B cell (primary cell): ENCODE data around the gene AUTS2. TPM values are rescaled to one million over a fixed set of nuclear protein-coding genes. Genes with fewer than 3 reads are reported as not detected.

Experiments
- ATAC-seq: fragments of 200-7000 bp; cut with Tn5 transposase; one replicate; pipeline ENCODE4 v1.10.0; 2021; ENCODE audit warnings: low read depth, mild to moderate bottlenecking, moderate number of reproducible peaks, moderate library complexity
- CTCF ChIA-PET: fragments of 350-600 bp; sonication (Branson Sonifier 250); formaldehyde crosslinking; loops from one replicate; lab custom pipeline; 2021; ENCODE audit warnings: antibody characterized with exemption, inconsistent platforms; lab: Charles Lee
- POLR2A ChIA-PET: fragments of 350-600 bp; sonication (Branson Sonifier 250); formaldehyde crosslinking; loops from one replicate; lab custom pipeline; 2021; ENCODE audit warnings: antibody characterized with exemption; lab: Charles Lee
- DNase-seq: peaks from one replicate; pipeline ENCODE4 v3.0.0; 2013
- H2AFZ ChIP-seq: 2 replicates; pipeline ENCODE4 v1.6.1; 2012; ENCODE audit warnings: mild to moderate bottlenecking, low read depth, low read length; ENCODE audit not compliant: insufficient read depth, poor library complexity, severe bottlenecking
- H3K27ac ChIP-seq, 2 donors: 1 replicate in 1 of 2; 2 replicates in 1 of 2; pipeline ENCODE4 v1.5.1; 2012 to 2013; ENCODE audit warnings: low read length in 2 of 2, mild to moderate bottlenecking in 2 of 2, moderate library complexity in 1 of 2
- H3K27me3 ChIP-seq, 4 experiments: fragments of 200-600 bp in 1 of 4; sonication (generic) in 1 of 4; replicated peaks in 1 of 4; 1 replicate in 2 of 4; 2 replicates in 2 of 4; pipeline versions ENCODE4 v1.6.1 to v1.7.0; 2013 to 2016; ENCODE audit warnings: low read length in 3 of 4, mild to moderate bottlenecking in 2 of 4, mixed read lengths in 1 of 4, moderate library complexity in 1 of 4; ENCODE audit not compliant: insufficient read depth in 4 of 4, control insufficient read depth in 3 of 4; ENCODE audit errors: control extremely low read depth in 1 of 4
- H3K36me3 ChIP-seq, 2 experiments: replicated peaks in 1 of 2; 1 replicate in 1 of 2; 2 replicates in 1 of 2; pipeline versions ENCODE4 v1.6.1 to v1.7.1; 2013; ENCODE audit warnings: low read length in 1 of 2; ENCODE audit not compliant: insufficient read depth in 2 of 2, control insufficient read depth in 1 of 2; ENCODE audit errors: control extremely low read depth in 1 of 2, extremely low read depth in 1 of 2
- H3K4me1 ChIP-seq, 2 donors: fragments of 200-600 bp in 1 of 2; sonication (generic) in 1 of 2; 1 replicate in 1 of 2; 2 replicates in 1 of 2; pipeline versions ENCODE4 v1.5.1 to v1.6.1; 2013 to 2017; ENCODE audit warnings: low read length in 2 of 2; ENCODE audit not compliant: control insufficient read depth in 2 of 2, insufficient read depth in 2 of 2
- H3K4me2 ChIP-seq: replicated peaks from 2 replicates; pipeline ENCODE3; 2012; ENCODE audit warnings: mild to moderate bottlenecking, low read depth, low read length; ENCODE audit not compliant: poor library complexity, severe bottlenecking
- H3K4me3 ChIP-seq, 5 experiments: fragments of 200-600 bp in 1 of 5; sonication (generic) in 1 of 5; 1 replicate in 3 of 5; 2 replicates in 2 of 5; pipeline versions ENCODE4 v1.5.1 to v1.7.0; 2011 to 2016; ENCODE audit warnings: low read length in 4 of 5, mild to moderate bottlenecking in 4 of 5, low read depth in 2 of 5, control low read depth in 1 of 5, moderate library complexity in 1 of 5; ENCODE audit not compliant: insufficient read depth in 1 of 5; ENCODE audit errors: control extremely low read depth in 1 of 5, extremely low read depth in 1 of 5
- H3K79me2 ChIP-seq: fragments of 200-600 bp; sonication (generic); one replicate; pipeline ENCODE4 v1.6.0; 2016; ENCODE audit warnings: low read length; ENCODE audit not compliant: control insufficient read depth, insufficient read depth
- H3K9ac ChIP-seq: fragments of 200-600 bp; sonication (generic); 2 replicates; pipeline ENCODE4 v1.6.1; 2017; ENCODE audit warnings: mild to moderate bottlenecking, low read length, moderate library complexity
- H3K9me3 ChIP-seq, 3 donors: one replicate each; pipeline versions ENCODE4 v1.6.1 to v1.7.1; 2013; ENCODE audit warnings: low read length in 2 of 3; ENCODE audit not compliant: control insufficient read depth in 2 of 3, insufficient read depth in 1 of 3; ENCODE audit errors: control extremely low read depth in 1 of 3
- H4K20me1 ChIP-seq: 2 replicates; pipeline ENCODE4 v1.6.0; 2012; ENCODE audit warnings: mild to moderate bottlenecking, low read length; ENCODE audit not compliant: insufficient read depth, control insufficient read depth, poor library complexity, severe bottlenecking
- H3K27ac Mint-ChIP-seq: one replicate; pipeline ENCODE4 v1.8.0; 2021; ENCODE audit warnings: mixed read lengths
- H3K27me3 Mint-ChIP-seq: one replicate; pipeline ENCODE4 v1.8.0; 2021; ENCODE audit warnings: mixed read lengths
- H3K4me1 Mint-ChIP-seq: one replicate; pipeline ENCODE4 v1.8.0; 2021; ENCODE audit warnings: mixed read lengths
- H3K4me3 Mint-ChIP-seq: one replicate; pipeline ENCODE4 v1.8.0; 2021; ENCODE audit warnings: mixed read lengths
- H3K9me3 Mint-ChIP-seq: one replicate; pipeline ENCODE4 v1.8.0; 2022; ENCODE audit warnings: mixed read lengths; ENCODE audit not compliant: insufficient read depth
- CTCF ChIP-seq: fragments of 200-600 bp; IDR thresholded peaks from one replicate; pipeline ENCODE4 v1.8.0; 2022; ENCODE audit warnings: antibody characterized with exemption, mild to moderate bottlenecking
- EZH2 ChIP-seq: IDR thresholded peaks from 2 replicates; pipeline ENCODE4 v1.6.1; 2012; ENCODE audit warnings: borderline replicate concordance, low read depth, mild to moderate bottlenecking, moderate library complexity, low read length; ENCODE audit not compliant: insufficient read depth, poor library complexity, severe bottlenecking
- WGBS: methylation state at CpG from one replicate; pipeline ENCODE4 v1.1.5; 2013; ENCODE audit warnings: missing lambda C conversion rate; ENCODE audit not compliant: insufficient coverage; 5-methylcytosine and 5-hydroxymethylcytosine counted together
- intact Hi-C: fragments of 100-400 bp; cut with micrococcal nuclease; formaldehyde crosslinking; loops from one replicate; pipeline ENCODE4 v1.10.0; 2022
- polyA plus RNA-seq: library from polyadenylated mRNA; depleted of rRNA; stranded (reverse); fragments of >200 nt; gene quantifications from 2 replicates; pipeline ENCODE4 v1.2.3, GENCODE V29; 2012
- total RNA-seq, 2 donors: library from RNA; stranded (reverse); fragments of 120-200 nt in 1 of 2; gene quantifications; 1 replicate in 1 of 2; 2 replicates in 1 of 2; pipeline versions ENCODE4 v1.2.3 to v1.2.4, GENCODE V29; 2013 to 2022

Gene AUTS2
- total and polyA plus RNA-seq, 2 donors (not counting 1 experiment from before 2014, with no cell fraction given), result 22.3 to 35.0 TPM

GRCh38 chr7:70303309-70303708, 705.0 kb downstream of the AUTS2 start:
- POLR2A ChIA-PET, result no interaction called here

GRCh38 chr7:70303780-70304179, 705.5 kb downstream of the AUTS2 start:
- Histone ChIP-seq H3K27me3 (no peaks in the 10 kb centered on the region), H3K4me1 (no peaks in the 10 kb centered on the region), H3K79me2 (no peaks in the 10 kb centered on the region), H3K4me3 (no peak overlapping the region), H4K20me1 (no peaks in the 10 kb centered on the region), H3K9me3 (no peaks in the 10 kb centered on the region), H3K27ac (no peak overlapping the region), H3K36me3 (no peaks in the 10 kb centered on the region), H3K4me2 (no peak overlapping the region), H3K9ac (no peak overlapping the region), H2AFZ (no peak overlapping the region)
- Mint-ChIP-seq H3K27me3 (no peaks in the 10 kb centered on the region), H3K27ac (no peak overlapping the region), H3K4me1 (no peaks in the 10 kb centered on the region), H3K9me3 (no peaks in the 10 kb centered on the region), H3K4me3 (no peak overlapping the region)
- CTCF ChIA-PET, result no interaction called here
- 100% methylated on average over 2 of the region's 2 CpGs for WGBS
- intact Hi-C loops, result no loop called here
- ATAC-seq, result no peak
- TF ChIP-seq EZH2, result no peak
- no peak for TF ChIP-seq CTCF
- no peak for DNase-seq
- POLR2A ChIA-PET, result no interaction called here

More at GRCh38 chr7:70303309-70303708, 705.0 kb downstream of the AUTS2 start:
- no peaks in the 10 kb centered on the region for H3K36me3 ChIP-seq
- CTCF ChIA-PET, result no interaction called here
- intact Hi-C loops, result no loop called here
- no peak overlapping the region for H3K9ac ChIP-seq
- no peak overlapping the region for H3K4me2 ChIP-seq
- H3K27me3 Mint-ChIP-seq, result no peaks in the 10 kb centered on the region
- no peaks in the 10 kb centered on the region for H4K20me1 ChIP-seq
- H3K4me1 ChIP-seq, result no peaks in the 10 kb centered on the region
- H3K79me2 ChIP-seq, result no peaks in the 10 kb centered on the region
- 97% methylated on average over 7 of the region's 7 CpGs for WGBS
- no peaks in the 10 kb centered on the region for H3K27me3 ChIP-seq
- no peaks in the 10 kb centered on the region for H3K9me3 ChIP-seq
- no peak overlapping the region for H3K27ac ChIP-seq
- H3K27ac Mint-ChIP-seq, result no peak overlapping the region
- no peak overlapping the region for H2AFZ ChIP-seq
- no peaks in the 10 kb centered on the region for H3K4me1 Mint-ChIP-seq
- H3K4me3 Mint-ChIP-seq, result no peak overlapping the region
- H3K9me3 Mint-ChIP-seq, result no peaks in the 10 kb centered on the region
- no peak for ATAC-seq
- DNase-seq, result no peak
- TF ChIP-seq EZH2 (no peak), CTCF (no peak)
- no peak overlapping the region for H3K4me3 ChIP-seq
